ENCODE measurements around the gene EVL.

EVL gene

DNA sequence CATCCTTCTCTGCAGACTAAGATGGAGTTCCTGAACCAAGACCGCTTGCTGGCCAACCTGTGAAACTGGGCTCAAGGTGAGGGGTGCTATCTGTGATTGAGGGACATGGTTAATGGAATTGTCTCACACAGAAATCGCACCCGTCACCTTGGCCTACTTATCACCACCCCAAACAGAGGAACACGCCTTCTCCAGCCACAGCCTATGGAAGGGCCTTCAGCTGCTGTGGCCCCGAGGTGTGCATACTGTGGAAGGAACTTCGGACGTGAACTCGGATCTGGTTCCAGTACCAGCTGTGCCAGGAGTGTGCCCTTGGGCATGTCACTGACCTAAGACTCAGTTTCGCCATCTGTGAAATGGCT is 44.4 kb downstream of the EVL start:
- DNase-seq (ENCODE audit: low read depth), result no peak

DNA sequence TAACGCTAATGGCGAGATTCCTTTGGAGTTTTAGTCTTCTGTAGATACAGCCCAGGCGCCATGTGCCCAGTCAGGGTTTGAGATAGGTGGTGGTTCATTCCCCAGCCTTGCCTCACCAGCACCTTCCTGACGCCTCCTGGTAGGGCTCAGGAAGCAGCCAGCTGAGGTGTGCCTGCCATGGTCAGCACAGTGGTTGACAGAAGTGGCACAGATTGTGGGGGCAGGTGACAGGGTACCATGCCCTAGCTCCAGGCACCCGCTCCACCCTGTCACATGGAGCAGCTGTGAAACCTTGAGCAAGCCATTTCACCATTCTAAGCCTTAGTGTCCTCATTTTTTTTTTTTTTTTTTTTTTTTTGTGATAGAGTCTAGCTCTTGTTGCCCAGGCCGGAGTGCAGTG is 45.6 kb downstream of the EVL start:
- DNase-seq (ENCODE audit: low read depth), result no peak

DNA sequence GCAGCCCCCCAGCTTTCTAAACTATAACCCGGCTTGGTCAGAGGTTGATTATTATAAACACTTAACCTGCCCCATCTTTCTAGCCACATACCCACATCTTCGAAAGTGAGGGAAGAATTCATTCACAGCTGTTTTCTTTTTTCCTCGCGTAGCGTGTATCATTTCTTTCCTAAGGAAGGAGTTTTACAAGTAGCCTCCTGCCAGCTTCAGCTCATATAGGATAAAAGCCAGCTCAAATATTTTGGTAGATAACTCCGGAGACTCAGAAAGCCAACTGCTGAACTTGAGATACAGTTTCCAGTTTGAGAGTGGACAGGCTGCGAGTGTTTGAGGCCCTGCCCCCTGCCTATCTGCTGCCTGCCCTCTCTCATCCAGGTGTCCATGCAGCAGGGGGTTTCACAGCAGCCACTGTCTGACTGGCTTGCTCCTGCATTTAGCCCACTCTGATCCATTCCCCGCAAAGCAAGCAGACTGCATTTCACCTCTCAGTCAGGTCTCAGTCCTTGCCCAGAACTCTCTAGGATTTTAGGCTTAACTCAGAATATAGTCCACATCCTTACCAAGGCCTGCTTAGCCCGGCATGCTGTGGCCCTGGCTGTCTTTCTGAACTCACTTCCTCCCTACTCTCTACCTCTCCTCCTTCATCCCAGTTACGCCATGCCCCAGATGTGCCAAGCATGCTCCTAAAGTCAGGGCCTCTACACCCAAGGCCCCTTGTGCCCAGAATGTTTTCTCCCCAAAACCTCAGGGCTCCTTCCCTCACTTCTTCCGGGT is 46.9 kb downstream of the EVL start:
- no peak for DNase-seq (ENCODE audit: low read depth)

GRCh38 chr14:100114109-100114765 is 49.0 kb downstream of the EVL start:
- no peak for DNase-seq (ENCODE audit: low read depth)

DNA sequence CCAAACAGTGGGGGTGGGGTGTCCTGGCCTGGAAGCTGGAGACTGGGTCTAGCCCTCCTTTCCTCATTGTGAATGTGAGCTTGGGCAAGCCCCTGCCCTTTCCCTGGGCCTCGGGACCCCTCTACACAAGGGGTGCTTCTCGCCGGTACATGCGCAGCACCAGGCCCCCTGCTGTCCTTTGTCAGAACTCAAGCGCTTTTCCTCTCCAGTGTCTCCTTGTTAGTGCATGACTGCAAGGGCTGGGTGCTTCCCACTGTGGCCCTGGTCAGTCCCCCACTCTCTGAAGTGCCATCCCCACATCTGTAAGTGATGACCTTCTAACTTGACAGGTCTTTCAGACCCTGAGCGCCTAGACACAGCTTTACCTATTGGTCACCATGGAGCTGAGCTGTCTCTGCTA is 50.0 kb downstream of the EVL start:
- no peak for DNase-seq (ENCODE audit: low read depth)

DNA sequence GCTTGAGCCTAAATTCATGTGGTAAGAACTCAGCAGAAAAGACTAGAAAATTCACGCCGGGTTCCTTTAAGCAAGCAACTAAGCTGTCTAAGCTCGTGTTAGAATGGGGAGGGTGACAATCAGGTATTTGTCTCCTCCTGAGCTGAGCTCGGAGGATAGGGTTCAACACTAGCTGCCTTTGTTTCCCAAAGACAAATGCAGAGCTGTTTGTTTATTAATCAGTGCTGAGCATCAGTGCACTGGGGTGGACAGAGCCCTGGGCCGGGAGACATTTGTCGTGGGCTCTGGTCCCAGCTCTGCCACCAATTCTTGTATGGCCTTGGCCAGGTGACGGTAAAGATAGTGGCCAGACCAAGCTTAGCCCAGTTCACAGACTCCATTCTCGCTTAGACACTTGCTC is 50.5 kb downstream of the EVL start:
- DNase-seq (ENCODE audit: low read depth), result no peak

- no peak for DNase-seq (ENCODE audit: low read depth)
These were observed 50.9 kb downstream of the EVL start for GRCh38 chr14:100116134-100116533.

DNA sequence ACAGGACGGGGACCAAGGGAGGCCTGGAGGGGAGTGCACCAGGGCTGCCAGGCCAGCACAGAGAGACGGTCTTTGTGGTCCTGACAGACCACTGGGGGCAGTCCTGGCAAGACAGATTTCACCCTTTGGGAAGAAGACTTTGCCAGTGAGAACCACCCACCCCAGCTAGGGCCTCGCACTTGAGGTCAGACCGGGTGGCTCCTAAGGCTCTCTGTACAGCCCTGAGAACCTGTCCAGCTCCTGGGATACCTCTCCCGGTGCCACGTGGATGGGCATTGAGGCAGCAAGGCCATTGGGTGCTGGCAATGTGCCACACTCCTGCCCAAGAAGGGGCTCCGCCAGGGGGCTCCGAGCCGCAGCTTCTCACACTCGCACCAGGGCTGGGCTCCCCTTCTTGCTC is 51.8 kb downstream of the EVL start:
- DNase-seq (ENCODE audit: low read depth), result no peak

GRCh38 chr14:100117633-100118395 is 52.6 kb downstream of the EVL start:
- DNase-seq (ENCODE audit: low read depth), result no peak

- DNase-seq (ENCODE audit: low read depth), result no peak
These were observed 53.3 kb downstream of the EVL start for GRCh38 chr14:100118396-100119011.

DNA sequence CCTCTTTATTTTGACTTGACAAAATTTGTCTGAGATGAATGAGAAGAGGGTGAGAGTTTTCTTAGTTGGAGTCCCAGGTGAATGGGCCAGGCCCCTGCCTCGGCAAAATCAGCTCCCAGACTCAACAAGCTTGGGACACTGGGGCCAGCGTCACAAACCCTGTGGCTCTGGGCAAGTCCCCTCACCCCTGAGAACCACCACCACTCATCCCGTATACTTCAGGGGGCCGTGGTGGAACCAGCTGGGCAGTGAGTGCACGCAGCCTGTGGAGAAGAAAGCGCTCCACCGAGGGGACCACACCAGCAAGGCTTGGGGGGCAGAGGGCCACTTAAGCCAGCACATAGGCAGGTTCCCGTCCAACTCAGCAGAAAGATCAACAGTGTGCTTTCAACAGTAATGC is 54.0 kb downstream of the EVL start:
- DNase-seq (ENCODE audit: low read depth), result no peak

DNA sequence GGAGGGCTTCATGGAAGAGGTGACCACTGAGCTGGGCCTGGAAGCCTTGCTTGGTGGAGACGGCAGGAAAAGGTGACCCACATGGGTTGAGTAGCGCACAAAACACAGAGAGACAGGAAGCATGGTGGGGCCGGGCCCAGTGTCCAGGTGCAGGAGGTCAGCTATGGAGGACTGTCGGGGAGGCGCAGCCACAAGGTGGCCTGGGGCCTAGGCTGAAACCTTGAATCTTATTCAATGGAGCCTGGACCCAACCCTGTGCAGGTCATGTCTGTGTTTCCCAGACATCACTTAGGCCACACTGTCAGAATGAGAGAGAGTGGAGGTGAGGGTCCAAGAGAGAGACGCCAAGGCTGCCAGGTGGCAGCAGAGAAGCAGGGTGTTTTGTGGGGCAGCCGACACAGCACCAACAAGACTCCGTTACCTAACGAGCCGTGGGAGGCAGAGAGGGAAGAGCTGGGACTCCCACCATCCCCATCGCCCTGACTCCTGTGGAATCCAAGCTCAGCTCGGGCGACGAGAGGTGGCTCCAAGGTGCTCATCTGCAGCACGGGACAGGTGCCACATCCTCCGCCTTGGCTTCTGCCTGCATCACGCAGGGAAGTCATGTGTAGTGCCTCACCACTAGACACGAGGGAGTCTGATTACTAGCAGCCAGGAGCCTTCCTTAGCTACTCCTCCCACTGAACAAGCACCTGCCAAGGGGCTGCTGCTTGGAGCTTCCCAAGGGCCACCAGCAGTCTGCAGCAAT is 55.5 kb downstream of the EVL start:
- no peak for DNase-seq (ENCODE audit: low read depth)

- no peak for DNase-seq (ENCODE audit: low read depth)
These were observed 56.6 kb downstream of the EVL start for GRCh38 chr14:100121643-100122480.

- no peak for DNase-seq (ENCODE audit: low read depth)
These were observed 57.4 kb downstream of the EVL start for GRCh38 chr14:100122481-100123223.

GRCh38 chr14:100123618-100124017 is 58.4 kb downstream of the EVL start:
- DNase-seq (ENCODE audit: low read depth), result no peak

- DNase-seq (ENCODE audit: low read depth), result no peak
These were observed 59.4 kb downstream of the EVL start for GRCh38 chr14:100124551-100125088.

DNA sequence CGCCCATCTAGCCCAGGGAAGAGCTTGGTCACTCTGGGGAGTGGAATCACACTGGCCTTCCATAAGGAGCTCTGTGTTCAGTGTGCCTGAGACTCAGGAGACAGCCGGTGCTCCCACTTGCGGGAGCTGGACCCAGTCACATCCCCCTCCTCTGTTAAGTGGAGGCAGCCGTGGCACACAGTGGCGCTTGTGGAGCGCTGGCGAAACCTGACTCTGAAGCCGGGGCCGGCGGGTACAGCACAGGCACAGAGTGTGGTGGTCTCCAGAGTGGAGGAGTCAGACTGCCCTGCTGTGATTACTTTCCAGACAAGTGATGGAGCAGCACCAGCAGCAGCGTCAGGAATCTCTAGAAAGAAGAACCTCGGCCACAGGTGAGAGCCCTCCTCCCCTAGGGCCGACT is 61.2 kb downstream of the EVL start:
- no peak for DNase-seq (ENCODE audit: low read depth)

- DNase-seq (ENCODE audit: low read depth), result no peak
These were observed 62.7 kb downstream of the EVL start for GRCh38 chr14:100127853-100128455.

DNA sequence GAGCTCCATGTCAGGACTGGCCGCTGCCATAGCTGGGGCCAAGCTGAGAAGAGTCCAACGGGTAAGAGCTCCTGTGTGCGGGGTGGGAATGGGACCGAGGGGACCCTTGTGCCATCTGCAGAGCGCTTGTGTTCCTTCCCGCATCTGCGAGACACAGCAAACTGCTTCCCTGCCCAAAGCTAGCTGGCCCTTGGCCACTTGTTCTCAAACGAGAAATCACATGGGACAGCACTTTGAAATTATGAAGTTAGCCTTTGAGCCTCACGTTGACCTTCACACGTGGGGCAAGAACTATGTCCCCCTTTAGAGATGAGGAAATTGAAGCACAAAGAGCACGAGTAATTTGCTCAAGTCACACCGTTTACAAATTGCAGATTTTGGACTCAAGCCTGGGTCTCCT is 63.5 kb downstream of the EVL start:
- no peak for DNase-seq (ENCODE audit: low read depth)

GRCh38 chr14:100129161-100129589 is 64.0 kb downstream of the EVL start:
- DNase-seq (ENCODE audit: low read depth), result no peak
